Liver (tissue), 9 donors: ENCODE data around the gene ROR1. TPM values are rescaled to one million over a fixed set of nuclear protein-coding genes. Genes with fewer than 3 reads are reported as not detected.

Experiments used
- DNase-seq: peaks from one replicate; pipeline ENCODE4 v3.0.0-alpha.2; 2017; ENCODE audit warnings: low spot score
- H3K27ac ChIP-seq, 2 donors: one replicate each; pipeline ENCODE4 v1.7.0; 2013; ENCODE audit warnings: inconsistent platforms in 2 of 2, low read length in 2 of 2, control low read depth in 1 of 2, low read depth in 1 of 2, mild to moderate bottlenecking in 1 of 2
- H3K27me3 ChIP-seq, 4 donors: one replicate each; pipeline versions ENCODE4 v1.6.1 to v1.7.0; 2013; ENCODE audit warnings: low read length in 3 of 4, inconsistent platforms in 1 of 4, mild to moderate bottlenecking in 1 of 4, moderate library complexity in 1 of 4; ENCODE audit not compliant: control insufficient read depth in 4 of 4, insufficient read depth in 4 of 4
- H3K36me3 ChIP-seq, 4 donors: one replicate each; pipeline versions ENCODE4 v1.6.1 to v1.7.0; 2013; ENCODE audit warnings: low read length in 3 of 4, mild to moderate bottlenecking in 3 of 4, low read depth in 1 of 4, moderate library complexity in 1 of 4; ENCODE audit not compliant: control insufficient read depth in 4 of 4, insufficient read depth in 3 of 4
- H3K4me1 ChIP-seq, 4 donors: one replicate each; pipeline versions ENCODE4 v1.6.1 to v1.7.0; 2013; ENCODE audit warnings: low read length in 3 of 4, mild to moderate bottlenecking in 3 of 4, moderate library complexity in 1 of 4; ENCODE audit not compliant: control insufficient read depth in 4 of 4, insufficient read depth in 4 of 4
- H3K4me3 ChIP-seq, 3 donors: one replicate each; pipeline versions ENCODE4 v1.6.1 to v1.7.0; 2013; ENCODE audit warnings: low read length in 3 of 3, control low read depth in 1 of 3, low read depth in 1 of 3, mild to moderate bottlenecking in 1 of 3
- H3K9ac ChIP-seq, 2 donors: one replicate each; pipeline ENCODE4 v1.7.0; 2013; ENCODE audit warnings: low read length in 2 of 2, mild to moderate bottlenecking in 2 of 2, moderate library complexity in 2 of 2, control low read depth in 1 of 2, low read depth in 1 of 2
- H3K9me3 ChIP-seq, 4 donors: one replicate each; pipeline versions ENCODE4 v1.6.1 to v1.7.0; 2013; ENCODE audit warnings: low read length in 3 of 4; ENCODE audit not compliant: control insufficient read depth in 4 of 4
- ATF3 ChIP-seq: IDR thresholded peaks from 2 replicates; pipeline ENCODE4 v1.6.1; 2016; ENCODE audit warnings: antibody characterized with exemption
- CTCF ChIP-seq: fragments of 150-350 bp; IDR thresholded peaks from 2 replicates; pipeline ENCODE4 v1.5.1; 2017; ENCODE audit warnings: improper control_type of control experiment, low read depth, low read length; ENCODE audit not compliant: missing input control
- FOXA1 ChIP-seq: IDR thresholded peaks from 2 replicates; pipeline ENCODE4 v1.6.1; 2016; ENCODE audit warnings: antibody characterized with exemption
- FOXA2 ChIP-seq: IDR thresholded peaks from 2 replicates; pipeline ENCODE4 v1.6.1; 2016; ENCODE audit warnings: antibody characterized with exemption
- GABPA ChIP-seq, 2 donors: IDR thresholded peaks in 1 of 2; conservative IDR thresholded peaks in 1 of 2; 2 replicates each; pipeline ENCODE4 v1.6.1; 2016; ENCODE audit warnings: antibody characterized with exemption in 2 of 2, mild to moderate bottlenecking in 1 of 2, moderate library complexity in 1 of 2
- HNF4A ChIP-seq, 2 donors: conservative IDR thresholded peaks; 2 replicates each; pipeline ENCODE4 v1.6.1; 2016; ENCODE audit warnings: antibody characterized with exemption in 2 of 2, mild to moderate bottlenecking in 2 of 2
- HNF4G ChIP-seq: IDR thresholded peaks from 2 replicates; pipeline ENCODE4 v1.6.1; 2016; ENCODE audit warnings: antibody characterized with exemption
- MAX ChIP-seq: IDR thresholded peaks from 2 replicates; pipeline ENCODE4 v1.6.1; 2016; ENCODE audit warnings: antibody characterized with exemption
- NR2F2 ChIP-seq: IDR thresholded peaks from 2 replicates; pipeline ENCODE4 v1.6.1; 2016; ENCODE audit warnings: antibody characterized with exemption
- REST ChIP-seq: IDR thresholded peaks from 2 replicates; pipeline ENCODE4 v1.6.1; 2016; ENCODE audit warnings: antibody characterized with exemption, mild to moderate bottlenecking
- RXRA ChIP-seq, 2 donors: IDR thresholded peaks; 2 replicates each; pipeline ENCODE4 v1.6.1; 2017 to 2018; ENCODE audit warnings: antibody characterized with exemption in 2 of 2, mild to moderate bottlenecking in 1 of 2
- YY1 ChIP-seq: IDR thresholded peaks from 2 replicates; pipeline ENCODE4 v1.6.1; 2016; ENCODE audit warnings: antibody characterized with exemption, mild to moderate bottlenecking
- ZBTB33 ChIP-seq: IDR thresholded peaks from 2 replicates; pipeline ENCODE4 v1.6.1; 2016; ENCODE audit warnings: antibody characterized with exemption
- WGBS: extraction: QIAGEN DNeasy Blood & Tissue Kit; methylation state at CpG from one replicate; pipeline ENCODE4 v1.1.7; 2013; 5-methylcytosine and 5-hydroxymethylcytosine counted together
- polyA plus RNA-seq, 2 donors: library from polyadenylated mRNA; stranded (reverse) in 1 of 2; unstranded in 1 of 2; fragments of 200-250 nt in 1 of 2; fragments of >200 nt in 1 of 2; fragmentation: Nextera tagmentation in 1 of 2; extraction: Ambion mirVana in 1 of 2; gene quantifications; one replicate each; pipeline versions ENCODE4 v1.2.1 to v1.2.3, GENCODE V29; 2013 to 2015
- total RNA-seq, 2 donors: library from RNA; depleted of rRNA; stranded (reverse); fragments of >200 nt; gene quantifications; one replicate each; pipeline ENCODE4 v1.2.3, GENCODE V29; 2014
- donor health status: healthy.
- donor health status: healthy.
- donor health status: healthy.
- donor health status: healthy.
- donor health status: healthy.

Gene ROR1
- total and polyA plus RNA-seq, 4 donors: 0.15 to 0.98 (median 0.37) TPM

- no peaks in the 10 kb centered on the region for H3K4me1 ChIP-seq
- no peaks in the 10 kb centered on the region for H3K27me3 ChIP-seq
- 44% methylated on average over 4 of the region's 4 CpGs for WGBS
- H3K9ac ChIP-seq: no peak overlapping the region
- no peak overlapping the region for H3K27ac ChIP-seq
- H3K9me3 ChIP-seq: no peaks in the 10 kb centered on the region
- no peaks in the 10 kb centered on the region for H3K36me3 ChIP-seq
- H3K4me3 ChIP-seq: no peak overlapping the region
- no peak for DNase-seq
- TF ChIP-seq FOXA2 (no peak), MAX (no peak), HNF4A (conservative IDR thresholded peaks at IDR 0.05) (no peak), CTCF (no peak), ZBTB33 (no peak), REST (no peak), GABPA (IDR thresholded peaks at IDR 0.05 in 1 of 2, conservative IDR thresholded peaks at IDR 0.05 in 1 of 2) (no peak), FOXA1 (no peak), RXRA (IDR thresholded peaks at IDR 0.05) (no peak)
These were observed 363.6 kb downstream of the ROR1 start for GRCh38 chr1:64137412-64137803.

GRCh38 chr1:64139877-64140276 lies 366.1 kb downstream of the ROR1 start:
- Histone ChIP-seq H3K4me1 (no peaks in the 10 kb centered on the region), H3K9me3 (no peaks in the 10 kb centered on the region), H3K9ac (no peak overlapping the region), H3K27ac (no peak overlapping the region), H3K4me3 (no peak overlapping the region), H3K36me3 (no peaks in the 10 kb centered on the region), H3K27me3 (no peaks in the 10 kb centered on the region)
- no peak for DNase-seq
- WGBS: 83% methylated on average over 10 of the region's 10 CpGs
- TF ChIP-seq HNF4G (no peak), NR2F2 (no peak), ZBTB33 (no peak), ATF3 (no peak), MAX (no peak), YY1 (no peak), CTCF (no peak)
